ENCODE data around the gene MIDN. TPM values are rescaled to one million over a fixed set of nuclear protein-coding genes. Genes with fewer than 3 reads are reported as not detected.

Gene MIDN
- total and polyA plus RNA-seq, 10 of the 15 experiments (the other 5 are each of a cell fraction or from before 2014, with no cell fraction given): 0.38 to 51.5 (median 7.2) TPM

DNA sequence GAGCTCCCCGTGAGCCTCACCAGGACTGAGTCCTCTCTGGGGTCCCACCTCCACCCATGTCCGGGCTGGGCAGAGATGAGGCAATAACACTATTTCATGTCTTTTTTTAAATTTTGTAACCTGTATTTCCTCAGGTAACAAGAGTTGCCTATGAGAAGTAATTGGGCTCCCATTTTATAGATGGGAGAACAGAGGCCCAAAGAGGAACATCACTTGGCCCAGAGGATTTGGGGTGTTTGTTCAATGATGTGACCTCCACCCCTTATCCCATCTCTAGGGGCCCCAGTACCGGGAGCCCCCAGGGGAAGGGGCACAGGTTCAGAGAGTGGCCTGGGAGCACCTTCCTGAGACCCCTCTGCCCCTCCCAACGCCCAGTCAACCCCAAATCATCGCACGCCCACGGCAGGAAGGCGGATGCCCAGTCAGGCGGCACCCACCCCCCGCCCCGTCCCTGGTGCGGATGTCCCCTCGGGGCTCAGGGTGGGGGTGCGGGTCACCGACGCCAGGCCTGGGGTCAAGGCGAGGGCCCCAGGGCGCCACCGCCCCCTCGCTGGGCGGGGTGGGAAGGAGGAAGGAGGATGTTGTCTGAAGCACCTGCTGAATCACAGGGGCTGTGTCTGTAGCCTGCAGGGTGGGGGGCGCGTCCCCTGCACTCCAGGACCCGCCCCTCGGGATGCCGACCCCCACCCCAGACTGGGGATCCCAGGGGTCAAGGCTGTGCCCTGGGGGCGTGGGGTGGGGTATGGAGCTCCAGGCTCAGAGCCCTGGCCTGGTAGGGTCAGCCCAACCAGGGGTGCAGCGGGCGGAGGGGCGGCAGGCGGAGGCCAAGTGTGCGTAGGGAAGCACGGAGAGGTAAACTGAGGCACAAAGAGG is 11.7 kb downstream of the MIDN start (continued):
- no peak for TF ChIP-seq STAT1 (conservative IDR thresholded peaks at IDR 0.05)
- no peak for TF ChIP-seq IRF5 (IDR thresholded peaks at IDR 0.05; ENCODE audit: borderline replicate concordance)
- no peak; the same call in 1 of the 2 replicates for TF ChIP-seq ZBED1 (IDR thresholded peaks at IDR 0.05; ENCODE audit: borderline replicate concordance)
- TF ChIP-seq CTCF (IDR thresholded peaks at IDR 0.05 in 2 of 3, conservative IDR thresholded peaks at IDR 0.05 in 1 of 3; ENCODE audit: control insufficient read depth in 2 of 3, extremely low read depth in 1 of 3, insufficient read depth in 1 of 3, low read depth in 3 of 3, low read length in 3 of 3): no peak
- TF ChIP-seq PAX5 (IDR thresholded peaks at IDR 0.05; ENCODE audit: borderline replicate concordance, low read depth, low read length): peak; percentile 73; the same call in 1 of the 2 replicates
- no peak for TF ChIP-seq HDAC6 (IDR thresholded peaks at IDR 0.05; ENCODE audit: unreplicated experiment)
- no peak for TF ChIP-seq SMAD1 (IDR thresholded peaks at IDR 0.05; ENCODE audit: low read depth, partially characterized antibody)
- TF ChIP-seq ZBTB11 (CRISPR knock-in tag; IDR thresholded peaks at IDR 0.05): no peak
- no peak for TF ChIP-seq CBFB (IDR thresholded peaks at IDR 0.05; ENCODE audit: low read depth)
- TF ChIP-seq, protein P1, sequence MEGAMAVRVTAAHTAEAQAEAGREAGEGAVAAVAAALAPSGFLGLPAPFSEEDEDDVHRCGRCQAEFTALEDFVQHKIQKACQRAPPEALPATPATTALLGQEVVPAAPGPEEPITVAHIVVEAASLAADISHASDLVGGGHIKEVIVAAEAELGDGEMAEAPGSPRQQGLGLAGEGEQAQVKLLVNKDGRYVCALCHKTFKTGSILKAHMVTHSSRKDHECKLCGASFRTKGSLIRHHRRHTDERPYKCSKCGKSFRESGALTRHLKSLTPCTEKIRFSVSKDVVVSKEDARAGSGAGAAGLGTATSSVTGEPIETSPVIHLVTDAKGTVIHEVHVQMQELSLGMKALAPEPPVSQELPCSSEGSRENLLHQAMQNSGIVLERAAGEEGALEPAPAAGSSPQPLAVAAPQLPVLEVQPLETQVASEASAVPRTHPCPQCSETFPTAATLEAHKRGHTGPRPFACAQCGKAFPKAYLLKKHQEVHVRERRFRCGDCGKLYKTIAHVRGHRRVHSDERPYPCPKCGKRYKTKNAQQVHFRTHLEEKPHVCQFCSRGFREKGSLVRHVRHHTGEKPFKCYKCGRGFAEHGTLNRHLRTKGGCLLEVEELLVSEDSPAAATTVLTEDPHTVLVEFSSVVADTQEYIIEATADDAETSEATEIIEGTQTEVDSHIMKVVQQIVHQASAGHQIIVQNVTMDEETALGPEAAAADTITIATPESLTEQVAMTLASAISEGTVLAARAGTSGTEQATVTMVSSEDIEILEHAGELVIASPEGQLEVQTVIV (IDR thresholded peaks at IDR 0.05; ENCODE audit: borderline replicate concordance, partially characterized antibody): no peak
- TF ChIP-seq BHLHE40 (IDR thresholded peaks at IDR 0.05; ENCODE audit: borderline replicate concordance in 1 of 2, low read depth in 2 of 2, low read length in 1 of 2): peak; percentile 49 to 76; a peak in 3 of 4 replicates
- TF ChIP-seq NFYA (IDR thresholded peaks at IDR 0.05; ENCODE audit: borderline replicate concordance, low read depth, low read length): no peak
- TF ChIP-seq CEBPZ (IDR thresholded peaks at IDR 0.05; ENCODE audit: low read depth, low read length): no peak
- no peak for TF ChIP-seq ZNF622 (IDR thresholded peaks at IDR 0.05)

Data from GM12878 (cell line).